ENCODE measurements around the gene OR1J1. TPM values are rescaled to one million over a fixed set of nuclear protein-coding genes. Genes with fewer than 3 reads are reported as not detected.

OR1J1 gene
- total RNA-seq, 1 donor from 2014 or later, result not detected

- DNase-seq (ENCODE audit: low read depth, low spot score), result no peak
- H3K27me3 Mint-ChIP-seq (ENCODE audit: low read depth), result peaks cover 61% of the 10 kb centered on the region
- H3K4me3 Mint-ChIP-seq, result no peak overlapping the region
- no peaks in the 10 kb centered on the region for H3K4me1 Mint-ChIP-seq
- H3K9me3 Mint-ChIP-seq, result peaks cover 10% of the 10 kb centered on the region
- H3K36me3 Mint-ChIP-seq (ENCODE audit: low read depth), result no peaks in the 10 kb centered on the region
- TF ChIP-seq, protein P1, sequence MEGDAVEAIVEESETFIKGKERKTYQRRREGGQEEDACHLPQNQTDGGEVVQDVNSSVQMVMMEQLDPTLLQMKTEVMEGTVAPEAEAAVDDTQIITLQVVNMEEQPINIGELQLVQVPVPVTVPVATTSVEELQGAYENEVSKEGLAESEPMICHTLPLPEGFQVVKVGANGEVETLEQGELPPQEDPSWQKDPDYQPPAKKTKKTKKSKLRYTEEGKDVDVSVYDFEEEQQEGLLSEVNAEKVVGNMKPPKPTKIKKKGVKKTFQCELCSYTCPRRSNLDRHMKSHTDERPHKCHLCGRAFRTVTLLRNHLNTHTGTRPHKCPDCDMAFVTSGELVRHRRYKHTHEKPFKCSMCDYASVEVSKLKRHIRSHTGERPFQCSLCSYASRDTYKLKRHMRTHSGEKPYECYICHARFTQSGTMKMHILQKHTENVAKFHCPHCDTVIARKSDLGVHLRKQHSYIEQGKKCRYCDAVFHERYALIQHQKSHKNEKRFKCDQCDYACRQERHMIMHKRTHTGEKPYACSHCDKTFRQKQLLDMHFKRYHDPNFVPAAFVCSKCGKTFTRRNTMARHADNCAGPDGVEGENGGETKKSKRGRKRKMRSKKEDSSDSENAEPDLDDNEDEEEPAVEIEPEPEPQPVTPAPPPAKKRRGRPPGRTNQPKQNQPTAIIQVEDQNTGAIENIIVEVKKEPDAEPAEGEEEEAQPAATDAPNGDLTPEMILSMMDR (conservative IDR thresholded peaks at IDR 0.05), result no peak
- H3K27ac Mint-ChIP-seq (ENCODE audit: unreplicated experiment), result no peak overlapping the region
Observed at GRCh38 chr9:122445155-122445749, 32.5 kb downstream of the OR1J1 start.

GRCh38 chr9:122444041-122444733 is 33.5 kb downstream of the OR1J1 start:
- Mint-ChIP-seq H3K4me1 (no peaks in the 10 kb centered on the region), H3K4me3 (no peak overlapping the region), H3K9me3 (peaks cover 10% of the 10 kb centered on the region), H3K36me3 (ENCODE audit: low read depth) (no peaks in the 10 kb centered on the region), H3K27me3 (ENCODE audit: low read depth) (peaks cover 69% of the 10 kb centered on the region), H3K27ac (ENCODE audit: unreplicated experiment) (no peak overlapping the region)
- TF ChIP-seq, protein P1 (conservative IDR thresholded peaks at IDR 0.05), result no peak
- no peak for DNase-seq (ENCODE audit: low read depth, low spot score)

DNA sequence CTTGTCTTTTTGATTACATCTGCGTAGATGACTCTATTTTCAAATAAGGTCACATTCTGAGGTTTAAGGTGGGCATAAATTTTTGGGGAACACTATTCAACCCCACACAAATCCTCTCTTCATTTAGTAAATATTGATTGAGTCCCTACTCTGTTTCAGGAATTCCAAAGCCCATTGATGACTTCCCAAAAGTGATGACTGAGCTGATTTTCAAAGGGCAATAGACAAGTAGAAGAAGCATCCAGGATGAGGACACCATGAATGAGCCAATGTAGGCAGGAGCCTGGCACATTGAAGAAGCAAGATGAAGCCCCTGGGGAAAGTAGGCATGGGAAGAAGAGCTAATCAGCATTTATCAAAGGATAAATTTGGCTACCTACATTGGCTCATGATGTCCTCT is 35.2 kb downstream of the OR1J1 start:
- Mint-ChIP-seq H3K9me3 (peaks cover 6% of the 10 kb centered on the region), H3K4me3 (no peak overlapping the region), H3K36me3 (ENCODE audit: low read depth) (no peaks in the 10 kb centered on the region), H3K27ac (ENCODE audit: unreplicated experiment) (no peak overlapping the region), H3K4me1 (no peaks in the 10 kb centered on the region), H3K27me3 (ENCODE audit: low read depth) (peaks cover 72% of the 10 kb centered on the region)
- DNase-seq (ENCODE audit: low read depth, low spot score), result no peak
- TF ChIP-seq, protein P1 (conservative IDR thresholded peaks at IDR 0.05), result no peak

Other genes with a start within 250 kb of the OR1J1 start
- gene LHX6, start 249.0 kb downstream of the OR1J1 start, total RNA-seq, result 0.07 TPM in 1 of 2 replicates, not detected in the other
- 17.9 and 20.7 TPM in 2 replicates for gene RBM18, start 213.1 kb downstream of the OR1J1 start, total RNA-seq
- 40.1 and 42.4 TPM in 2 replicates for gene MRRF, start 213.0 kb downstream of the OR1J1 start, total RNA-seq
- 0.16 and 0.37 TPM in 2 replicates for gene PTGS1, start 106.9 kb downstream of the OR1J1 start, total RNA-seq
- gene OR1J2, start 32.9 kb upstream of the OR1J1 start, total RNA-seq, result not detected in 2 replicates
- not detected in 2 replicates for gene OR1J4, start 41.2 kb upstream of the OR1J1 start, total RNA-seq
- gene OR1N1, start 49.4 kb upstream of the OR1J1 start, total RNA-seq, result not detected in 2 replicates
- not detected in 2 replicates for gene OR1N2, start 75.2 kb upstream of the OR1J1 start, total RNA-seq
- not detected in 2 replicates for gene OR1L8, start 105.5 kb upstream of the OR1J1 start, total RNA-seq
- not detected in 2 replicates for gene OR1Q1, start 136.8 kb upstream of the OR1J1 start, total RNA-seq
- gene OR1B1, start 179.7 kb upstream of the OR1J1 start, total RNA-seq, result not detected in 2 replicates
- not detected in 2 replicates for gene OR1L1, start 183.8 kb upstream of the OR1J1 start, total RNA-seq
- gene OR1L3, start 197.2 kb upstream of the OR1J1 start, total RNA-seq, result not detected in 2 replicates
- not detected in 2 replicates for gene OR1L4, start 246.1 kb upstream of the OR1J1 start, total RNA-seq